Right atrium auricular region (tissue), 2 donors: ENCODE results near the gene ADAM22. TPM values are rescaled to one million over a fixed set of nuclear protein-coding genes. Genes with fewer than 3 reads are reported as not detected.
A peak's percentile ranks its signal among the peaks of the same experiment; 100 is the strongest.

Experiments
- DNase-seq: peaks from one replicate; pipeline ENCODE4 v3.0.0-alpha.2; 2019; ENCODE audit warnings: low spot score
- H3K27ac ChIP-seq, 2 donors: fragments of 200-600 bp; sonication (generic); 1 replicate in 1 of 2; 2 replicates in 1 of 2; pipeline ENCODE4 v1.5.1; 2016 to 2019
- H3K27me3 ChIP-seq, 2 donors: fragments of 200-600 bp; sonication (generic); one replicate each; pipeline versions ENCODE4 v1.5.1 to v1.6.0; 2017 to 2019
- H3K36me3 ChIP-seq: fragments of 200-600 bp; sonication (generic); one replicate; pipeline ENCODE4 v1.5.1; 2016
- H3K4me1 ChIP-seq, 2 donors: fragments of 200-600 bp; sonication (generic); one replicate each; pipeline versions ENCODE4 v1.5.1 to v1.6.0; 2017 to 2019
- H3K4me3 ChIP-seq, 2 donors: fragments of 200-600 bp; sonication (generic); 1 replicate in 1 of 2; 2 replicates in 1 of 2; pipeline ENCODE4 v1.5.1; 2017 to 2019; ENCODE audit warnings: mild to moderate bottlenecking in 1 of 2, moderate library complexity in 1 of 2
- H3K9me3 ChIP-seq, 2 donors: fragments of 200-600 bp; sonication (generic); one replicate each; pipeline ENCODE4 v1.5.1; 2019
- CTCF ChIP-seq, 2 donors: fragments of 200-600 bp; sonication (generic); IDR thresholded peaks; one replicate each; pipeline ENCODE4 v1.5.1; 2019; ENCODE audit warnings: antibody characterized with exemption in 2 of 2
- total RNA-seq, 2 donors: library from RNA; depleted of rRNA; stranded (reverse); fragments of >200 nt; gene quantifications; one replicate each; pipeline ENCODE4 v1.1.0, GENCODE V29; 2016

Gene ADAM22
- total RNA-seq, 2 donors from 2014 or later = 1.9 to 3.9 TPM

DNA sequence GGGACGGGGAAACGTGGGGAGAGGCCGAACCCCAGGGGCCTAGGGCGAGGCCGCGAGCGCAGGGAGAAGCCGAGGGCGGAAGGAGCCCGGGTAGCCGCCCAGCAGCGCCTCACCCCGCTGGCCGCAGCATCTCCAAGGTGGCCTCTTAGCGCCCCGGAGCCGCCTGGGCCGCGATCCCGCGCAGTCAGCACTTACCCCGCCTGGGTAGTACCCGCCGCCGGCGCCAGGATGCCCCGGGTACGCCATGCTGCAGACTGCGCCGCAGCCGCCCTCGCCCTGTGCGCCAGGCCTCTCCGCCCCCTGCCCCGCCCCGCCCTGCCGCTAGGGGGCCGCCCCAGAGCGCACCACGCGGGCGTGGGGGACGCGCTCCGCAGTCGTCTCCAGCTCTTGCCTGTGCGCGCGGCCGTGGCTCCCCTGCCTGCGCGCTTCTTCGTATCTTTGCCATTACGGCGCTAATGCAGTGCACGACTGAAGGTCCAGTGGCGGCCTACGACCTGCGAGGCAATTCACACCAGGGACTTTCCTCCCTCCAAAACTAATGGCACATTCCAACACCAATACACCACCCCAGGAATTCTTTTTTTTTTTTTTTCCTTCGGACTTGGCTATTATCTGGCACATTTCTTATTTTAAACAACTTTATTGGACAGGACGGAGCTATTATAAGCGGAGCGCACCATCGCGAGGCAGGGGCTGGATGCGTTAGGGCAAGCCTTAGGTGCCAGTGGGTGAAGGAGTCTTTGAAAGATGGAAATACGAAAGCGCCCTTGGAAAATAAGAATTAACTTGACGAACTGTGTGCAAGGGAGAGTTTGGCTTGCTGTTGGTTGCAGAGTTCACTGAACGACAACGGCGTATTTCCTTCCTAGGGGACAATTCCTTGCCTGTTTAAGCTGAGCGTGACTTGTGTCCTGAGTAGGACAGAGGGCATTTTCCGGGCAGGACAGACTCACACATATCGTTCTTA lies 286.0 kb downstream of the ADAM22 start, which contains the start of gene SRI:
Gene SRI, minus strand, starts transcription at position 258 of the 967 bp plus-strand sequence. Its CDS starts 12 bp downstream, at position 246.
- peak within 1 kb of the TSS; percentile 92 for H3K27ac ChIP-seq
- no peaks in the 10 kb centered on the region for H3K9me3 ChIP-seq
- TF ChIP-seq CTCF (IDR thresholded peaks at IDR 0.05) = peak; percentile 87 to 93
- H3K36me3 ChIP-seq = peaks cover 19% of the 10 kb centered on the region
- H3K4me1 ChIP-seq = peaks cover 0 to 20% of the 10 kb centered on the region in 2 donors
- peak within 1 kb of the TSS; percentile 92 to 97 for H3K4me3 ChIP-seq
- peak; percentile 74 for DNase-seq
- no peaks in the 10 kb centered on the region for H3K27me3 ChIP-seq

DNA sequence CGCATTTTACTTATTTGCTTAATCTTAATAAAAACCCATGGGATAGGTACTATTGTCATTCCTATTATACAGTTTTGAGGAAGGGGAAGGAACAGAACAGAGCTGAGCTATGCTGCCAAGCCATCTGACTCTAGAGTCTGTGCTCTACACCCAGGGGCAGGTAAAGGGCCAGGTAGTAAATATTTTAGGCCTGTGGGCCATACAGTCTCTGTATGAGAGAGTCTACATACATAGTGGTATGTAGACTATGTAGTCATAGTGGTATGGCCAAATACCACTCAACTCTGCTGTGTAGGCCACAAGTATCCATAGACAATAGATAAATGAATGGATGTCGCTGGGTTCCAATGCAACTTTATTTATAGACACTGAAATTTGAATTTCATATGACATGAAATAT lies 289.2 kb downstream of the ADAM22 start:
- H3K4me3 ChIP-seq = no peak overlapping the region
- peaks cover 0 to 13% of the 10 kb centered on the region in 2 donors for H3K4me1 ChIP-seq
- no peaks in the 10 kb centered on the region for H3K36me3 ChIP-seq
- no peak overlapping the region for H3K27ac ChIP-seq
- no peaks in the 10 kb centered on the region for H3K9me3 ChIP-seq
- H3K27me3 ChIP-seq = no peaks in the 10 kb centered on the region
- no peak for DNase-seq
- no peak for TF ChIP-seq CTCF (IDR thresholded peaks at IDR 0.05)

GRCh38 chr7:88224601-88225275 lies 290.7 kb downstream of the ADAM22 start:
- Histone ChIP-seq H3K27me3 (no peaks in the 10 kb centered on the region), H3K9me3 (no peaks in the 10 kb centered on the region), H3K36me3 (no peaks in the 10 kb centered on the region), H3K4me3 (no peak overlapping the region), H3K4me1 (peaks cover 0 to 9% of the 10 kb centered on the region in 2 donors), H3K27ac (no peak overlapping the region)
- TF ChIP-seq CTCF (IDR thresholded peaks at IDR 0.05) = no peak
- no peak for DNase-seq

GRCh38 chr7:88226201-88226600 lies 292.1 kb downstream of the ADAM22 start:
- H3K9me3 ChIP-seq = no peaks in the 10 kb centered on the region
- no peak overlapping the region for H3K27ac ChIP-seq
- no peak for DNase-seq
- H3K36me3 ChIP-seq = no peaks in the 10 kb centered on the region
- no peaks in the 10 kb centered on the region for H3K27me3 ChIP-seq
- TF ChIP-seq CTCF (IDR thresholded peaks at IDR 0.05) = no peak
- no peak overlapping the region for H3K4me3 ChIP-seq
- H3K4me1 ChIP-seq = peaks cover 0 to 2% of the 10 kb centered on the region in 2 donors

DNA sequence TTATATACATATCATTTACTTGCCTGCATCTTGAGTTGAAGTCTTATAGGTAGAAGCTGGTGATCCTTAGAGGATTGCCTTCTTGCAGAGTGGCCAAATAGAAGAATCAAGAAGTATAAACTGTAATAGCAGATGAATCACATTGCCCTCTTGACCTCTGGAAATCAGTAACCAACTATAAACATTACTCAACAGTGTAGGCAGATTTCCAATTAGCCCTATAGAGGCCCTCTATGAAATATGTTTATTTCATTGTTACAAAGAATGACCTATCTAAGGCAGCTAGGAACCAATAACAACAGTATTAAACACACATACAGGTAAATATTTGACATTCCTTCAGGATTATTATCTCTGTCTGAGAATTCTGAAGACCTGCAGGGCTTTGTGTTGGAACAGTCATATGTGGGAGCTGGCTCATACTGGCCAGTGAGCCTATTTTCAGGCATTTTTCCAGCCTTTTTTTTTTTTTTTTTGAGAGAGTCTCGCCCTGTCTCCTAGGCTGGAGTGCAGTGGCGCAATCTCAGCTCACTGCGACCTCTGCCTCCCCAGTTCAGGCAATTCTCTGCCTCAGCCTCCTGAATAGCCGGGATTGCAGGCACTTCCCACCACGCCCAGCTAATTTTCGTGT lies 292.9 kb downstream of the ADAM22 start:
- Histone ChIP-seq H3K27ac (no peak overlapping the region), H3K27me3 (no peaks in the 10 kb centered on the region), H3K4me3 (no peak overlapping the region), H3K36me3 (no peaks in the 10 kb centered on the region), H3K9me3 (no peaks in the 10 kb centered on the region), H3K4me1 (no peaks in the 10 kb centered on the region)
- TF ChIP-seq CTCF (IDR thresholded peaks at IDR 0.05) = no peak
- DNase-seq = no peak
